NCI-H128 (cell line): ENCODE measurements around the gene TNK1.
"Not testable (repeated sequence)": the region's sequence is repeated elsewhere in the genome, so short reads cannot be mapped to it uniquely, and the experiment has no call there.

ENCODE experiments used
- DNase-seq: peaks from one replicate; lab custom pipeline; 2025; ENCODE audit not compliant: unreplicated experiment; lab: John Stamatoyannopoulos, UW

TNK1 gene

DNA sequence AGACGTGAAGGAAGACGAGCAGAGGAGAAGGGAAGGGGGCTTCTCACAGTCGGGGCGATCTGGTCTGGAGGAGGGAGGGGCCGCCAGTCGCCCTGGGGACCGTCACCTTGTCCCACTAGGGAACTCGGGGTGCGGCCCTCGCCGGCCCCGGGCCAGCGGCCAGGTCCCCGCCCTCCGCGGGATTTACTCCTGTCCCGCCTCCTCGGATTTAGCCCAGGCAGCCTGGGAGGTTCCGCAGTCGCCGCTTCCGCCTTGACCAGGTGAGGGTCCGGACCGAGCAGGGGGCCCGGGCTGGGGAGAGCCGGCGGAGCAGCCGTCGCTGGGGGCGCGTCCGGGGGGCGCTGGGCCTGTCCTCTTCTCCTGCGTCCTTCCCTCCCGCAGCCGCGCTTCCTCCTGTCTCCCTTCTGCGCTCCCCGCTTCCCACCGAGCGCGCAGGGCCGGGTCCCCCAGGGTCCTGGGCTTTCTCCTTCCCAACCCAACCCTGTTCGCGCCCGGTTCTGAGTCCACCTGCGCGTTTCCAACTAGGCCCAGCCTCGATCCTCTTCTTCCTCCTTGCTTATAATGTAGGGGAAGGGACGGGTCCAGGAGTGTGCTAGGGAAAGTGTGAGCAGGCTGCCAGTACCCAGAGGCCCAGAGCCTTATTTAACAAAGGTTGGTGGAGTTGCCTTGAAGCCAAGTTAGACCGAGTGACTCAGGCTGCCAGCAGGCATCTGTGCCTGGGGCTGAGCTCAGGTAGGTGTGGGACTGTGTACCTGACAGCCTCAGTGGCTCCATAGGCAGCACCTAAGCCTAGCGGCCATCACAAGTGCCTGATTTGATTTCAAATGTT lies at the start of gene TNK1:
Gene TNK1, plus strand, starts transcription at position 235 of the 829 bp plus-strand sequence. CDS start 1,838 bp downstream, outside the sequence.
- DNase-seq = no peak

DNA sequence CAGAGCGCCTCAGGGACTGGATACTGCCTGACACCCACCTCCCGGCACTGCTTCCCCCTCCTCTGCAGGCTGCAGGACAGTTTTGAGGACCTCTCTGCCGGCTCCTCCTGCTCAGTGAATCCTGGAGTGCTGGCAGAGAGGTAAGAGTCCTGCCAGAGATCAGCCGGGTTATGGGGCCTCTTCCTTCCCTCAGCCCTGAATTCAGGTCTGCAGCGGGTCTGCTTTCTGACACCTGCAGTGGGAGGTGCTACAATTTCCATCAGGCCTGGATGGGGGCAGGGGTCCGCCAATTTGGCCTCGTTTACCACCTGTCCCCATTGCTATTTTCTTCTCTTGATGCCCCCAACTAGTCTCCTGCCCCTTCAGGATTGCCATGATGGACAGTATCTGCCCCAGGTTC lies 48.8 kb upstream of the TNK1 start:
- no peak for DNase-seq

DNA sequence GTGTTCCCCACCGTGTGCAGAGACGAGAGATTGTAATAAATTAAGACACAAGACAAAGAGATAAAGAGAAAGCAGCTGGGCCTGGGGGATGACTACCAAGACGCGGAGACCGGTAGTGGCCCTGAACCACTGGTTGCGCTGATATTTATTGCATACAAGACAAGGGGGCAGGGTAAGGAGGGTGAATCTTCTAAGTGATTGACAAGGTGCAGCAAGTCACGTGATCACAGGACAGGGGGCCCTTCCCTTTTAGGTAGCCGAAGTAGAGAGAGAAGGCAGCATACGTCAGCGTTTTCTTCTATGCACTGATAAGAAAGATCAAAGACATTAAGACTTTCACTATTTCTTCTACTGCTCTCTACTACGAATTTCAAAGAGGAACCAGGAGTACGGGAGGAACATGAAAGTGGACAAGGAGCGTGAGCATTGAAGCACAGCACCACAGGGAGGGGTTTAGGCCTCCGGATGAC lies 48.3 kb upstream of the TNK1 start:
- DNase-seq = not testable (repeated sequence)

DNA sequence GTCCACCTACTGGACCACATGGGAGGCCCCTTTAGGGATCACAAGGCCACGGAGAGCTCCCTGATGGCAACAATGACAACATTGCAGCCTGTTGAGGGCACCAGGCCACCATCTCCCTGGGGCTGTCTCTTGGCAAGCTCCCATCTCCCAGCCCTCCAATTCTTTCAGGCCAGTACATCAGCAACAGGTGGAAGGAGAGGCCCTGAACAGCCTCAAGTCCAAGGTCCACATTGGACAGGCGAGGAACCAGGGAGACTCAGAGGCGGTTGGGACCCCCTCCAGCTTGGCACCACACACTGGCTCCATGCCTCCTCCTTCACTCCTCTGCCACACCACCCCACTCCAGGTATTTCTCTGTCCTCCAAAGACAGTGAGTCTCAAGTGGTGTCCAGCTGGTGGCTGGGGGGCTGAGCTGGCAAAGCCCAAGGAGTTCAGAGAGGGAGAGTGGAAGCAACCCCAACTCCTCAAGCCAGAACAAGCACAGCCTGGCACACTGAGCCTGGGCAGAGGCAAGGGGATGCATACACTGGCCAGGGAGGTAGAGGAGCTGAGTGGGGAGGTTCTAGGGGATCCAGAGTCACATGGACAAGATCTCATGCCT lies 45.9 kb upstream of the TNK1 start:
- DNase-seq = no peak

DNA sequence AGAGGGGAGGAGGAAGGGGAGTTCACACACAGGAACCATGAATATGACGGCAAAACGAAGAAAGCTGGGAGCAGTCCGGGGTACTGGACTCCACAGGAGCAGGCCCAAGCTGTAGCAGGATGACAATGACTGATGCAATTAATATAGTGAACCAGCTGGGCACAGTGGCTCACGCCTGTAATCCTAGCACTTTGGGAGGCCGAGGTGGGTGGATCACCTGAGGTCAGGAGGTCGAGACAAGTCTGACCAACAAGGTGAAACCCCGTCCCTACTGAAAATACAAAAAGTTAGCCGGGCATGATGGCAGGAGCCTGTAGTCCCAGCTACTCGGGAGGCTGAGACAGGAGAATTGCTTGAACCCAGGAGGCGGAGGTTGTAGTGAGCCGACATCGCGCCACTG lies 45.1 kb upstream of the TNK1 start:
- not testable (repeated sequence) for DNase-seq

DNA sequence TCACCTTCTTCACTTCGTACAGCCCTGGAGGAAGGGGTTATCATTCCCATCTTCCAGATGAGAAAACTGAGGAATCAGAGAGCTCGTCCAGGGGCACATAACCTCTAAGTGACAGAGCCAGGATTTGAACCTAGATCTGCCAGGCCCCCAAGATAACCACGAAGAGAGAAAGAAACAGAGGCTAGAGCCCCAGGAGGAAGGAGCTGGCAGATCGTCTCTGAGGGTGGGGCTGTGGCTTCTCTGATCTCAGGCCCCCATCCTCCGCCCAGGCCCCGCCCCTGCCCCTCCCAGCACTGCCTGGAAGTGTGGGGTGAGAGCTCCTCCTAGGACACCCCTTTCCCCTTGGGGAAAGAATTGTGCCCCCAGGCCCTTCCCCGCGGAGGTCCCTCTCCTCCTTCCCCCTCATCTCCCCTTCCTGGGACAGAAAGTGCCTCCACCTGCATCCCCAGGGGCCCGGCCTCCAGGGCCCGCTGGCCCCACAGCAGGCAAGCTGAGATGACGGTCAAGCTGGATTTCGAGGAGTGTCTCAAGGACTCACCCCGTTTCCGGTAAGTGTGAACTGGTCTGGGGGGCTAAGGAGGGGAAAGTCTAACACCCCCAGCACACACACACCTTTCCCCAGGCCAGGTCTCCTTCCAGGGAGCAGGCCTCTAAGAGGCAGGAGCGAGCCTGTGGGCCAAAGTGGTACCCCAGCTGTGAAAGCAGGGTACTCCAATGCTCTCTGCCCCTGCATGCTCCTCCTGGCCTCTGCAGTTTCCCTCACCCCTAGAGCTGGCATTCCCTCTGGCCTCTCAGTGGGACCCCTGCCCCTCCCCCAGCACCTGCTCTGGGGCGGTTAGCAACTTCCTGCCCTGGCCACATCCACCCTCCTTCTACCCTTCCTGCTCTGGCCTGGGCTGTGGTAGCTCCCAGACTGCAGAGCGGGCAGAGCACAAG lies 44.4 kb upstream of the TNK1 start, which contains the start of gene ACAP1:
Gene ACAP1, plus strand, starts transcription at position 290 of the 936 bp plus-strand sequence. Its CDS starts 206 bp downstream, at position 496.
- DNase-seq = no peak

DNA sequence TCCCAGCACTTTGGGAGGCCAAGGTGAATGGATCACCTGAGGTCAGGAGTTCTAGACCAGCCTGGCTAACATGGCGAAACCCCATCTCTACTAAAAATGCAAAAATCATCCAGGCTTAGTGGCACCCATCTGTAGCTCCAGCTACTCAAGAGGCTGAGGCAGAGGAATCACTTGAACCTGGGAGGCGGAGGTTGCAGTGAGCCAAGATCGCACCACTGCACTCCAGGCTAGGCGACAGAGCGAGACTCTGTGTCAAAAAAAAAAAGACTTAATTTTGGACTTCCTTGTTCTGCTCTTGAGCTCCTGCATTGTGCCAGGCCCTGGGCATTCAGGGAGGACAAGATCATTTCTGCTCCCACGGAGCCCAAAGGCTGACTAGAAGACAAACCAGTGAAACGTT lies 43.3 kb upstream of the TNK1 start:
- not testable (repeated sequence) for DNase-seq

DNA sequence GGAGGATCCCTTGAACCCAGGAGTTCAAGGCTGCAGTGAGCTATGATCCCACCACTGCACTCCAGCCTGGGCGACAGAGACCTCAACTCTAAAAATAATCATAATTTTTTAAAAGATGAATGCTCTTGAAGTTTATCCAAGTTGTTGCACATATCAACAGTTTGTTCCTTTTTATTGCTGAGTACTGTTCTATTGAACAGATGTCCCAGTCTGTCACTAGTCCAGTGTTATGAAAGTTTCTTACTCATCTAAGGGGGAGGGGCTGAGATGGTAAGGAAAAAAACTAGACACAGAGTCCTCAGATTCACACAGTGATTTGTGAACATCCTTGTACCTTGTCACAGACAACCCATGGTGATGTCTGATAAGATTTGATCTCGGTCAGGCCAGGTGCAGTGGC lies 40.7 kb upstream of the TNK1 start:
- DNase-seq = no peak

DNA sequence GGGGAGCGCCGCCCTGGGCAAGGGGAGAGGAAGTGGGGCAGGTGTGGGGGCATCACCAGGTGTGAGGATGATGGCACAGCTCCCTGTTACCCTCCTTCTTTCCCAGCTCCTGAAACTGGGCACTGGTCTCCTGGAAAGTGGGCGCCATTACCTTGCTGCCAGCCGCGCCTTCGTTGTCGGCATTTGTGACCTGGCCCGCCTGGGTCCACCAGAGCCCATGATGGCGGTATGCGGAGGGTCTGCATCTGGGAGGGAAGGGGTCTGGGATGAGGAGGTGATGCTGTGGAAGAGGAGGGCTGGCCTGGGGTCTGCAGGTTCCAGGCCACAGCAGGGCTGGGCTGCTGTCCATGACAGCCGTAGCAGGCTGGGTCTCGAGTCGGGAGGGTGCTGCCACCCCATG lies 39.0 kb upstream of the TNK1 start:
- no peak for DNase-seq

DNA sequence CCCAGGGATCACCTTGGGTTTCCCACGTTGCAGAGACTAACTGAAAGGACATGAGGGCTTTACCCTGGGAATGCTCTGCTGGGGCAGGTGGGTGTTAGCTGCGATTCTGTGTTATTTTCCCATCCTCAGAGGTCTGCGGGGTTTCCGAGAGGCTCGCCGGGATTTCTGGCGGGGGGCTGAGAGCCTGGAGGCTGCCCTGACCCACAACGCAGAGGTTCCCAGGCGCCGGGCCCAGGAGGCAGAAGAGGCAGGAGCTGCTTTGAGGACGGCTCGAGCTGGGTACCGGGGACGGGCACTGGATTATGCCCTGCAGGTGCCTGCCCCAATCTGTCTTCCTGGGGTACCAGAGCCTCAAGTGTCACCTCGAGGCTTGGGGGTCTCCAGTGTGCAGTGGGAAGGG lies 37.6 kb upstream of the TNK1 start:
- DNase-seq = no peak

DNA sequence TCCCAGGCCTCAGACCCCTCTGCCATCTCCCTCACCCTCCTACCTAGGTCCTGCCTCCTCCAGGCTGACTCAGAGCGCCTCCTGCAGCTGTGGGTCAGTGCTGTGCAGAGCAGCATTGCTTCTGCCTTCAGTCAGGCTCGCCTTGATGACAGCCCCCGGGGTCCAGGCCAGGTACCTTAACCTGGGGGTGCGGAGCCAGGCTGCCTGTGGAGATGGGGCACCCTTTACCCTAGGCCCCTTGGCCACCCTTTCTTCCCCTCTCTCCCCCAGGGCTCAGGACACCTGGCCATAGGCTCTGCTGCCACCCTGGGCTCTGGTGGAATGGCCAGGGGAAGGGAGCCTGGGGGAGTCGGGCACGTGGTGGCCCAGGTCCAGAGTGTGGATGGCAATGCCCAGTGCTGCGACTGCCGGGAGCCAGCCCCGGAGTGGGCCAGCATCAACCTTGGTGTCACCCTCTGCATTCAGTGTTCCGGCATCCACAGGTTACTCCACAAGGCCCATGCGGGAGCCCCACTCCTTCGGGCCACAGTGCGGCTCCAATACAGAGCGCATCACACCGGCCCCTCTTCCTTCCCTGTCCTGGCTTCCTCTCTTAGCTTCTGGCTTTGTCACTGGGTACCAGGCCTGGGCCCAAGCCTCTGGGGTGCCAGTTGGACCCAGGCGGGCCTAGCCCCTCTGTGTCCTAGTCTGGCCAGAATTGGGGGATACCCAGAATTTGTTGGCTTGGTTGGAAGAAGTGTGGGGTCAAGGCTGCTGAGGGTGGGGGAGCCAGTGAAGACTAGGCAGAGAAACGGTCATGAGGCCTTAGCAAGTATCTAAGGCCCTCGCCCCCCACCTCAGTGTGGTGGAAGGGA lies 33.9 kb upstream of the TNK1 start:
- DNase-seq = no peak

DNA sequence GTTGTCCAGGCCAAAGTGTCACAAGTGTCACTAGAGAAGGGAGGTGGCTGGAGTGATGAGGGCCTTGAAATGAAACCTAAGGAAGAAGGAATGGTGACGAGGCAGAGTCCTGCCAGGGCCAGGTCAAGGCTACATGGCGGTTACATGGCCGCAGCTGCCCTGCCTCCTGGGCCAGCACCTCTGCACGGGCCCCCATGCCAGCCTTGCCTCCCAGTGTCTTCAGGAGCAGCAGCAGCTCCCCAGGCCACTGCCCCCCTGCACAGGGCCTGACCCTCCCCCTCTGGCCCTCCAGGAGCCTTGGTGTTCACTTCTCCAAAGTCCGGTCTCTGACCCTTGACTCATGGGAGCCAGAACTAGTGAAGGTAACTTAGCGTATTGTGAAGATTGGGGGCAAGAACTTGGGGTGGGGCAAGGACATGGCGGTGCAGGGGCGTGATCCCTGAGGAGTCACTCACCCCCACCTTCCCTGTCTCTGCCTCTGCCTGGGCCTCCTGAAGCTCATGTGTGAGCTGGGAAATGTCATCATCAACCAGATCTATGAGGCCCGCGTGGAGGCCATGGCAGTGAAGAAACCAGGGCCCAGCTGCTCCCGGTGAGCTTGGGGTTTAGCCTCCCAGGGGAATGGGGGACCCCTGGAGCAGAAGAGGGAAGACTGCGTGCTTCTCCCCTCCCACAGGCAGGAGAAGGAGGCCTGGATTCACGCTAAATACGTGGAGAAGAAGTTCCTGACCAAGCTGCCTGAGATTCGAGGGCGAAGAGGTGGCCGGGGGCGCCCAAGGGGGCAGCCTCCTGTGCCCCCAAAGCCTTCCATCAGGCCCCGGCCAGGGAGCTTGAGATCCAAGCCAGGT lies 33.0 kb upstream of the TNK1 start:
- no peak for DNase-seq

DNA sequence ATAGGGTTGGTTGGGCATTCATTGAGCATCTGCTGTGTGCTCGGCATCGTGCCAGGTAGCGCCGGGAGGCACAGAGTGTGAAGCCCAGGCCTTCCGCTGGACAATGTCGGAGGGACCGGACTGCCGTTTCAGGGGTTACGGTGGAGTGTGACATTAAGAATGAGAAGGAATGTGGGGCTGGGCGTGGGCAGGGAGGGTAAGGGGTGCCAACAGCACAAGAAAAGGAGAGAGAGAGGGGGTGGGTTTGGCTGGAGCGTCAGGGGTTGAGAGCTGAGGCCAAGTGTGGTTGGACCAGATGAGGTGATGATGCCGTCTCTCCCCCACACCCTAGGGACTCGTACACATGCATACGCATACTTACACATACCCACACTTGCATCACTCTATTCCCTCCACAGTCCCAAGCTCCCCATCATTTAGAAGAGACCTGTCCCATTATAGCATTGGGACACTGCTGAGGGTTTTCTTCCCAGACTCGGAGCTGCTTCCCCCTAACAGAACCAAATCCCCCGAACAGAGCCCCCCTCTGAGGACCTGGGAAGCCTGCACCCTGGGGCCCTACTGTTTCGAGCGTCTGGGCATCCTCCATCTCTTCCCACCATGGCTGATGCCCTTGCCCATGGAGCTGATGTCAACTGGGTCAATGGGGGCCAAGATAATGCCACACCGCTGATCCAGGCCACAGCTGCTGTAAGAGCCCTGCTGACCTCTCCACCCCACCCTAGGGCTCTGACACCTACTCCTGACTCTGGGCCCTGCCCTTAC lies 32.2 kb upstream of the TNK1 start:
- no peak for DNase-seq

DNA sequence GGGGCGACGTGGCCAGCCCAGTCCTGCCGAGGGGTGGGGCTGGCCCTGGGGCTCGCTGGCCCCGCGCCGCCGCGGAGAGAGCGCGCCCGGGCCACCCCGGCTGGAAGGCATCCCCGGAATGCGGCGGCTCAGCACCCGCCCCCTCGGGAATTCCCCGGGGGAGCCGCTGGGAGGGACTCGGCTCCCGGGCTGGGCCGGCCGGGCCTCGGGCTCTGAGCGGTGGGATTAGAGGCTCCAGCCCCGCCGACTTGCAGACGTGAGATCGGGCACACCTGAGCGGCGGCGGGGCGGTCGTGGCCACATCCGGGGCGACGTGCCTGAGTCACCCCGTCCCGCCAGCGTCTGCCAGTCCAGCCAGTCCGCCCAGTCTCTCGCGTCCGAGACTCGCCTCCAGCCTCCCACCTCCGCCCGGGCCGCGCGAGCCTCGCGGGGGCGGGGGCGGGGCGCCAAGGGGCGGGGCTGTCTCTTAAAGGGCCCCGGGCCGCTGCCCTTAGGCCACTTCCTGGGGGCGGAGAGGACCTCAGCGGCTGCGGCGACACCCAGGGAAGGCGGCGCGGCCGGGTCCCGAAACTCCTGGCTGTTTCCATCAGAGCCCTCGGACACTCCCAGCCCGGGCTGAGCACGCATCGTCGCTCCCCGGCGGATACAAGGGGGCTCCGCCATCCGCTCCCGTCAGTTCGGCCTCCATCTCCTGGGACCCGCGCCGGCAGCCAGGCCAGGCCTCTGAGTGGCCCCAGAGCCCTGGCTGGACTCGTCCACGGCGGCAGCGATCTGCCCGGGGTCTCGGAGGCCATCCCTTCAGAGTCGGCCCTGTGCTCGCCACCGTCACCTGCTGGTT lies 29.0 kb upstream of the TNK1 start, which contains the start of gene KCTD11:
Gene KCTD11, plus strand, starts transcription at position 498 of the 838 bp plus-strand sequence.
- no peak for DNase-seq

DNA sequence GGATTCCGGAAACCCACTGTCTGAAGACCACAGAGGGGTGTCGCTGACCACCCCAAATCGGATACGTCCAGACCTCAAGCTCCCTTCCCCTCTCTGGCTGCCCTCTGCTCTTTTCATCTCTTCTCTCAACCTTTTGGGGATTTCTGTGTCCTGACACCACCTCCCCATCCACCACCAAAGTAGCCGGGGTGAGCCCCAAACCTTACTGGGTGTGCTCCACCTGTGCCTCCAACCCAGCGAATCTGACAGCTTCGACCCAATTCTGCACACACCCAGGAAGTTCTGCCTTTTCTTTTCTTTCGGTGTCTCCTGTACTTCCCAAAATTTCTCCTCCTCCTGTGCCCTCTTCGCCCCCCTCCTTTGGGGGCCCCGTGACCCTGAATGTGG lies 28.4 kb upstream of the TNK1 start:
- no peak for DNase-seq

DNA sequence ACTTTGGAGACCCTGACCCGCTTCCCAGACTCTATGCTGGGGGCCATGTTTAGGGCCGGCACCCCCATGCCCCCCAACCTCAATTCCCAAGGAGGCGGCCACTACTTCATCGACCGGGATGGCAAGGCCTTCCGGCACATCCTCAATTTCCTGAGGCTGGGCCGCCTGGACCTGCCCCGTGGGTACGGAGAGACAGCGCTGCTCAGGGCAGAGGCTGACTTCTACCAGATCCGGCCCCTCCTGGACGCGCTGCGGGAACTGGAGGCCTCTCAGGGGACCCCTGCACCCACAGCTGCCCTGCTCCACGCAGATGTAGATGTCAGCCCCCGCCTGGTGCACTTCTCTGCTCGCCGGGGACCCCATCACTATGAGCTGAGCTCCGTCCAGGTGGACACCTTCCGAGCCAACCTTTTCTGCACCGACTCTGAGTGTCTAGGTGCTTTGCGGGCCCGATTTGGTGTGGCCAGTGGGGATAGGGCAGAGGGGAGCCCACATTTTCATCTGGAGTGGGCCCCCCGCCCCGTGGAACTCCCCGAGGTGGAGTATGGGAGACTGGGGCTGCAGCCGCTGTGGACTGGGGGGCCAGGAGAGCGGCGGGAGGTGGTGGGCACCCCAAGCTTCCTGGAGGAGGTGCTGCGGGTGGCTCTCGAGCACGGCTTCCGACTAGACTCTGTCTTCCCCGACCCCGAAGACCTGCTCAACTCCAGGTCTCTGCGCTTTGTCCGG lies 27.8 kb upstream of the TNK1 start:
- no peak for DNase-seq

DNA sequence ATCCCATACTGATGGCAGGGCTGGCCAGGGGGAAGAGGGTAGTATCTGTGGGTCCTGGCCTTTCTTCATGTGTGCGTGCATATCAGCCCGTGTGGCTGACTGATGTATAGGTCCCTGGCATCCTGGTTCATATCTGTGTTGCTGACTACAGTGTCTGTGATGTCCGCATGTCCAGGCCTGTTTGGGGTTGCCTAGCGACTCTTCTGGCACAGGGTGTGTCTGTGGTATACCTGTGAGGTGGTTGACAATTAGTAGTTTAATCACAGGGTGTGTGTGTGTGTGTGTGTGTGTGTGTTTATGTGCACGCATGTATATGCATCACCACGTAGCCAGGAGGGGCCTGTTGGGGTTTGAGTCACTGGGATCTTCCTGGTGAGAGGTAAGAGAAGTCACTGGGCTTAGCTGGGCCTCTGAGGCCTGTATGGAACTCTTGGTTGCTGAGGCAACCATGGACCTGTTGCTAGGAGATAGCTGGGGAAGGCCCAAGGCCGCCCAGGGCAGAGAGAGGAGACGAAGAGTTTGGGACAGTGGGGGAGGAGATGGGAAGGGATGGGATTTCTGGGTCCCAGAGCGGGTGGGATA lies 26.5 kb upstream of the TNK1 start:
- no peak for DNase-seq
